Lower leg skin (tissue), 3 donors: ENCODE results near the gene GAREM1.
"Not testable (repeated sequence)": the region's sequence is repeated elsewhere in the genome, so short reads cannot be mapped to it uniquely, and the experiment has no call there.

Experiments
- POLR2A ChIP-seq, 2 donors: fragments of 450-650 bp; IDR thresholded peaks; one replicate each; pipeline ENCODE4 v1.6.1; 2016 to 2017; ENCODE audit warnings: antibody characterized with exemption in 2 of 2, mild to moderate bottlenecking in 1 of 2, moderate library complexity in 1 of 2
- TF ChIP-seq, protein P1 (sequence below), 3 donors: fragments of 450-650 bp; IDR thresholded peaks; one replicate each; pipeline ENCODE4 v1.5.1; 2016; ENCODE audit warnings: antibody characterized with exemption in 3 of 3, mild to moderate bottlenecking in 3 of 3, moderate library complexity in 2 of 3

DNA sequence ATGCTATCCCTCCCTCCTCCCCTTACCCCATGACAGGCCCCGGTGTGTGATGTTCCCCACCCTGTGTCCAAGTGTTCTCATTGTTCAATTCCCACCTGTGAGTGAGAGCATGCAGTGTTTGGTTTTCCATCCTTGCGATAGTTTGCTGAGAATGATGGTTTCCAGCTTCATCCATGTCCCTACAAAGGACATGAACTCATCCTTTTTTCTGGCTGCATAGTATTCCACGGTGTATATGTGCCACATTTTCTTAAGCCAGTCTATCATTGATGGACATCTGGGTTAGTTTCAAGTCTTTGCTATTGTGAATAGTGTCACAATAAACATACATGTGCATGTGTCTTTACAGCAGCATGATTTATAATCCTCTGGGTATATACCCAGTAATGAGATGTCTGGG, 129.6 kb downstream of the GAREM1 start:
- TF ChIP-seq, protein P1, sequence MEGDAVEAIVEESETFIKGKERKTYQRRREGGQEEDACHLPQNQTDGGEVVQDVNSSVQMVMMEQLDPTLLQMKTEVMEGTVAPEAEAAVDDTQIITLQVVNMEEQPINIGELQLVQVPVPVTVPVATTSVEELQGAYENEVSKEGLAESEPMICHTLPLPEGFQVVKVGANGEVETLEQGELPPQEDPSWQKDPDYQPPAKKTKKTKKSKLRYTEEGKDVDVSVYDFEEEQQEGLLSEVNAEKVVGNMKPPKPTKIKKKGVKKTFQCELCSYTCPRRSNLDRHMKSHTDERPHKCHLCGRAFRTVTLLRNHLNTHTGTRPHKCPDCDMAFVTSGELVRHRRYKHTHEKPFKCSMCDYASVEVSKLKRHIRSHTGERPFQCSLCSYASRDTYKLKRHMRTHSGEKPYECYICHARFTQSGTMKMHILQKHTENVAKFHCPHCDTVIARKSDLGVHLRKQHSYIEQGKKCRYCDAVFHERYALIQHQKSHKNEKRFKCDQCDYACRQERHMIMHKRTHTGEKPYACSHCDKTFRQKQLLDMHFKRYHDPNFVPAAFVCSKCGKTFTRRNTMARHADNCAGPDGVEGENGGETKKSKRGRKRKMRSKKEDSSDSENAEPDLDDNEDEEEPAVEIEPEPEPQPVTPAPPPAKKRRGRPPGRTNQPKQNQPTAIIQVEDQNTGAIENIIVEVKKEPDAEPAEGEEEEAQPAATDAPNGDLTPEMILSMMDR (IDR thresholded peaks at IDR 0.05), result not testable (repeated sequence)
- TF ChIP-seq POLR2A (IDR thresholded peaks at IDR 0.05), result not testable (repeated sequence)
